HEK293T (cell line): Measurements from ENCODE around the gene SIK2.

Experiments
- CTCF ChIA-PET: fragments of 350-600 bp; formaldehyde crosslinking; extraction: SDS; loops from one replicate; lab custom pipeline; 2021; ENCODE audit warnings: antibody characterized with exemption, inconsistent platforms; lab: Yijun Ruan, JAX
- POLR2A ChIA-PET: fragments of 350-600 bp; formaldehyde crosslinking; extraction: SDS; loops from one replicate; lab custom pipeline; 2020; ENCODE audit warnings: antibody characterized with exemption, inconsistent platforms; lab: Yijun Ruan, JAX
- DNase-seq: peaks from one replicate; pipeline ENCODE4 v3.0.0; 2012; ENCODE audit warnings: mixed read lengths; ENCODE audit errors: extremely low spot score
- ARNT ChIP-seq: fragments of 450-650 bp; IDR thresholded peaks from 2 replicates; pipeline ENCODE4 v1.6.1; 2017; ENCODE audit warnings: mild to moderate bottlenecking
- BHLHE40 ChIP-seq: fragments of 450-650 bp; IDR thresholded peaks from 2 replicates; pipeline ENCODE4 v1.6.1; 2016; ENCODE audit warnings: mild to moderate bottlenecking, moderate library complexity, borderline replicate concordance
- CTBP1 ChIP-seq: fragments of 450-650 bp; IDR thresholded peaks from 2 replicates; pipeline ENCODE4 v1.6.1; 2016; ENCODE audit warnings: borderline replicate concordance
- ELF4 ChIP-seq: fragments of 450-650 bp; IDR thresholded peaks from 2 replicates; pipeline ENCODE4 v1.6.1; 2017; ENCODE audit warnings: antibody characterized with exemption
- FOXA1 ChIP-seq: fragments of 450-650 bp; IDR thresholded peaks from 2 replicates; pipeline ENCODE4 v1.6.1; 2016; ENCODE audit warnings: mild to moderate bottlenecking
- FOXK2 ChIP-seq: fragments of 450-650 bp; IDR thresholded peaks from 2 replicates; pipeline ENCODE4 v1.6.1; 2016; ENCODE audit warnings: mild to moderate bottlenecking
- FOXM1 ChIP-seq: fragments of 450-650 bp; IDR thresholded peaks from 2 replicates; pipeline ENCODE4 v1.6.1; 2017; ENCODE audit warnings: mild to moderate bottlenecking, borderline replicate concordance
- HDGF ChIP-seq: fragments of 450-650 bp; IDR thresholded peaks from 2 replicates; pipeline ENCODE4 v1.6.1; 2017; ENCODE audit warnings: antibody characterized with exemption, borderline replicate concordance
- L3MBTL2 ChIP-seq: fragments of 450-650 bp; conservative IDR thresholded peaks from 2 replicates; pipeline ENCODE4 v1.6.1; 2016; ENCODE audit warnings: mild to moderate bottlenecking
- LEF1 ChIP-seq: fragments of 450-650 bp; IDR thresholded peaks from 2 replicates; pipeline ENCODE4 v1.6.1; 2017; ENCODE audit warnings: mild to moderate bottlenecking, borderline replicate concordance
- NFRKB ChIP-seq: fragments of 450-650 bp; IDR thresholded peaks from 2 replicates; pipeline ENCODE4 v1.6.1; 2016; ENCODE audit warnings: mild to moderate bottlenecking, moderate library complexity
- SP1 ChIP-seq: fragments of 450-650 bp; IDR thresholded peaks from 2 replicates; pipeline ENCODE4 v1.6.1; 2017
- SUZ12 ChIP-seq: fragments of 450-650 bp; IDR thresholded peaks from 2 replicates; pipeline ENCODE4 v1.6.1; 2016; ENCODE audit warnings: mild to moderate bottlenecking
- TARDBP ChIP-seq: fragments of 450-650 bp; IDR thresholded peaks from 2 replicates; pipeline ENCODE4 v1.6.1; 2016
- ZNF384 ChIP-seq: fragments of 450-650 bp; IDR thresholded peaks from 2 replicates; pipeline ENCODE4 v1.6.1; 2016
- TF ChIP-seq, protein P1 (sequence below): fragments of 450-650 bp; IDR thresholded peaks from 2 replicates; pipeline ENCODE4 v1.6.1; 2016

Gene SIK2

GRCh38 chr11:111748035-111748804, 146.0 kb downstream of the SIK2 start:
- ChIA-PET POLR2A (no interaction called here), CTCF (no interaction called here)
- TF ChIP-seq LEF1, result no peak
- no peak for TF ChIP-seq SUZ12
- no peak for TF ChIP-seq FOXK2
- TF ChIP-seq TARDBP, result no peak
- TF ChIP-seq ZNF384, result no peak
- TF ChIP-seq, protein P1, sequence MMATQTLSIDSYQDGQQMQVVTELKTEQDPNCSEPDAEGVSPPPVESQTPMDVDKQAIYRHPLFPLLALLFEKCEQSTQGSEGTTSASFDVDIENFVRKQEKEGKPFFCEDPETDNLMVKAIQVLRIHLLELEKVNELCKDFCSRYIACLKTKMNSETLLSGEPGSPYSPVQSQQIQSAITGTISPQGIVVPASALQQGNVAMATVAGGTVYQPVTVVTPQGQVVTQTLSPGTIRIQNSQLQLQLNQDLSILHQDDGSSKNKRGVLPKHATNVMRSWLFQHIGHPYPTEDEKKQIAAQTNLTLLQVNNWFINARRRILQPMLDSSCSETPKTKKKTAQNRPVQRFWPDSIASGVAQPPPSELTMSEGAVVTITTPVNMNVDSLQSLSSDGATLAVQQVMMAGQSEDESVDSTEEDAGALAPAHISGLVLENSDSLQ, result no peak
- no peak for TF ChIP-seq NFRKB
- DNase-seq, result no peak

- DNase-seq, result no peak
- ChIA-PET CTCF (no interaction called here), POLR2A (no interaction called here)
- TF ChIP-seq, protein P1, result no peak
- TF ChIP-seq BHLHE40 (no peak), ZNF384 (no peak), SP1 (no peak)
Measured at GRCh38 chr11:111749646-111750045, 147.4 kb downstream of the SIK2 start.

DNA sequence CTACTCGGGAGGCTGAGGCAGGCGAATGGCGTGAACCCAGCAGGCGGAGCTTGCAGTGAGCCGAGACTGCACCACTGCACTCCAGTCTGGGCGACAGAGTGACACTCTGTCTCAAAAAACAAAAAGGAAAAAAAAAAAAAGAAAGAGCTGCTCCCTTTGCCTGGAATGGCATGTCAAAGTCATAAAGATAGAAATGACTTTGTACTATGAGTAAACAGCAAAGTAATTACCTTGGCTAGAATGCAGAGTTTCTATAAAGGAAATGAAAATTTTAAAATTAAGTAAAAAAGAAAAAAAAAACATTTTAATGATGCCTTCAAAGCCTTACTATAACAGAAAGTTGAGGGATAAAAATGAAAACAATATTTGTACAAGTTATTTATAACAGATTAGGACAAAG, 153.8 kb downstream of the SIK2 start:
- CTCF ChIA-PET, result no interaction called here
- no peak for DNase-seq
- TF ChIP-seq HDGF (no peak), SUZ12 (no peak), ZNF384 (no peak), FOXA1 (no peak), FOXM1 (no peak), SP1 (no peak), L3MBTL2 (no peak), CTBP1 (no peak), FOXK2 (no peak), TARDBP (no peak)
- TF ChIP-seq, protein P1, result no peak
- POLR2A ChIA-PET, result no interaction called here

DNA sequence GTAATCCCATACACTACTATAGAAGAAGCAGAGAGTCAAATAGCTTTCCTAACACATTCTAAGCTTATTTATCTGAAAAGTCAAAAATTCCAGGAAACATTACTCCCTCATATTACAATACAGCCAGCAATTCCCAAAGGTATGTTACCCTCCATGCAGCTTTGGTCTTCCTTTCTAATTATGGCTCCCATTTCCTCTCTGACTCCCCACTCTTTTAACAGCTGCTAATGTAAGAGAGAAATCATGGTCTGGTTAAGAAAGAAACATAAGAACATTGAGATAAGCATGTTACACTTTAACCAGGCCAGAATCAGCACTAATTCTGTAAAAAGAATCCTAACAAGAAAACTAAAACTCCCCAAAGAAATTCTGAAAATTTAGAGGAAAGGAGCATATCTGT, 157.1 kb downstream of the SIK2 start:
- DNase-seq, result no peak
- POLR2A ChIA-PET, result no interaction called here
- no peak for TF ChIP-seq FOXK2
- TF ChIP-seq HDGF, result no peak
- no peak for TF ChIP-seq SUZ12
- no peak for TF ChIP-seq NFRKB
- TF ChIP-seq, protein P1, result no peak
- no peak for TF ChIP-seq SP1
- no peak for TF ChIP-seq FOXA1
- TF ChIP-seq ARNT, result no peak
- TF ChIP-seq CTBP1, result no peak
- no peak for TF ChIP-seq FOXM1
- no peak for TF ChIP-seq TARDBP
- TF ChIP-seq ZNF384, result no peak
- no peak for TF ChIP-seq ELF4
- no peak for TF ChIP-seq LEF1
- CTCF ChIA-PET, result no interaction called here

DNA sequence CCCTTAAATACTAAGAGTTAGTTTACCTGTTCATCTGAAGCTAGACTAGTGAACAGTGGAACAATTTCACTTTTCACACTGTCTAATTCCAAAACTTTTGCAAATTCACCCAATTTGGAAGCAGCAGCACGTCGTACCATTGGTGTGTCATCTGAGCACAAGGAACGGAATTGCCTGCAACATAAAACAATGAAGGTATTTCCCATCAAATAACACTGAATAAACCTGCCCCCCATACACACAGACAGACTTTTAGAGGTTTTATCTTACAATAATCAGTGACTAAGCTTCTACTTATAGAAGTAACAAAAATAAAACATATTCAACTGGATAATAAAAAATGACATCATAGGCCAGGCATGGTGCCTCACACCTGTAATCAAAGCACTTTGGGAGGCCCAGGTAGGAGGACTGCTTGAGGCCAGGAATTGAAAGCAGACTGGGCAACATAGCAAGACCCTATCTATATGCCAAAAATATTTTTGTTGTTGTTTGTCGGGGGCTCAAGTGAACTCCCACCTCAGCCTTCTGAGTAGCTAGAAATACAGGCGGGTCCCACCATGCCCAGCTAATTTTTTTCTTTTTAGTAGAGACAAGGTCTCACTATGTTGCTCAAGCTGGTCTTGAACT, 157.6 kb downstream of the SIK2 start:
- POLR2A ChIA-PET, result no interaction called here
- TF ChIP-seq FOXK2 (no peak), FOXM1 (no peak), BHLHE40 (no peak), ELF4 (no peak), SUZ12 (no peak), FOXA1 (no peak), L3MBTL2 (no peak), NFRKB (no peak), LEF1 (no peak), CTBP1 (no peak), TARDBP (no peak), SP1 (no peak), HDGF (no peak), ARNT (no peak), ZNF384 (no peak)
- TF ChIP-seq, protein P1, result no peak

More for the DNA sequence above, 157.6 kb downstream of the SIK2 start:
- no peak for DNase-seq
- CTCF ChIA-PET, result no interaction called here
